HepG2 (cell line): ENCODE data around the gene NOL12. TPM values are rescaled to one million over a fixed set of nuclear protein-coding genes. Genes with fewer than 3 reads are reported as not detected.

ENCODE experiments used
- ATAC-seq: fragments of 200-7000 bp; cut with Tn5 transposase; 3 replicates; pipeline ENCODE4 v1.9.1; 2020; ENCODE audit warnings: mild to moderate bottlenecking, moderate library complexity
- BruUV-seq: library from RNA; stranded (reverse); fragments of 400-500 nt; replicated peaks from 2 replicates; lab custom pipeline; 2021; lab: Mats Ljungman, UMichigan
- CTCF ChIA-PET: fragments of 300-600 bp; formaldehyde crosslinking; extraction: SDS; loops from one replicate; lab custom pipeline; 2021; ENCODE audit warnings: low total read pairs, inconsistent platforms, low intra/inter-chr PET ratio; lab: Yijun Ruan, JAX
- POLR2A ChIA-PET: fragments of 350-600 bp; sonication (Branson Sonifier 250); formaldehyde crosslinking; loops from one replicate; lab custom pipeline; 2020; ENCODE audit warnings: antibody characterized with exemption, inconsistent platforms; lab: Yijun Ruan, JAX
- DNase-seq: peaks from one replicate; pipeline ENCODE4 v3.0.0-alpha.2; 2015; ENCODE audit warnings: low spot score
- FAIRE-seq: peaks from 3 replicates; lab custom pipeline; 2011; peaks lifted over from hg19 to GRCh38; lab: Jason Lieb, UNC
- H2AFZ ChIP-seq: one replicate; pipeline ENCODE4 v1.6.1; 2011; ENCODE audit warnings: low read length, inconsistent platforms
- H3K27ac ChIP-seq: fragments of 300-600 bp; 3 replicates; pipeline ENCODE4 v1.8.0; 2011; ENCODE audit warnings: mixed run types, mild to moderate bottlenecking, mixed read lengths, low read length, inconsistent platforms; ENCODE audit not compliant: insufficient read depth; ENCODE audit errors: extremely low read length
- H3K27me3 ChIP-seq, 2 experiments: fragments of 200-600 bp in 1 of 2; 2 replicates in 1 of 2; 3 replicates in 1 of 2; pipeline versions ENCODE4 v1.6.0 to v1.8.0; 2011; ENCODE audit warnings: low read length in 2 of 2, mild to moderate bottlenecking in 2 of 2, moderate library complexity in 2 of 2, inconsistent platforms in 1 of 2; ENCODE audit not compliant: insufficient read depth in 2 of 2, control insufficient read depth in 1 of 2
- H3K36me3 ChIP-seq, 2 experiments: fragments of 200-600 bp in 1 of 2; replicated peaks in 1 of 2; 2 replicates in 1 of 2; 3 replicates in 1 of 2; pipeline versions ENCODE4 v1.5.1 to v1.8.0; 2011; ENCODE audit warnings: low read length in 2 of 2, inconsistent platforms in 1 of 2; ENCODE audit not compliant: insufficient read depth in 2 of 2, control insufficient read depth in 1 of 2
- H3K4me1 ChIP-seq: 2 replicates; pipeline ENCODE4 v1.5.1; 2012; ENCODE audit warnings: low read length, inconsistent platforms; ENCODE audit not compliant: insufficient read depth
- H3K4me2 ChIP-seq: 2 replicates; pipeline ENCODE4 v1.6.0; 2011; ENCODE audit warnings: low read depth, low read length, inconsistent platforms
- H3K4me3 ChIP-seq, 3 experiments: fragments of 200-600 bp in 1 of 3; sonication (generic), shearing (Covaris generic) in 1 of 3; replicated peaks in 1 of 3; 2 replicates each; pipeline ENCODE4 v1.5.1; 2011 to 2016; ENCODE audit warnings: low read length in 3 of 3, inconsistent platforms in 2 of 3, low read depth in 2 of 3, mild to moderate bottlenecking in 2 of 3, control low read depth in 1 of 3, mixed read lengths in 1 of 3; ENCODE audit not compliant: insufficient read depth in 1 of 3
- H3K79me2 ChIP-seq: one replicate; pipeline ENCODE4 v1.6.1; 2011; ENCODE audit warnings: low read length, inconsistent platforms; ENCODE audit not compliant: insufficient read depth
- H3K9ac ChIP-seq: 2 replicates; pipeline ENCODE4 v1.6.0; 2011; ENCODE audit warnings: mild to moderate bottlenecking, low read depth, low read length, inconsistent platforms; ENCODE audit not compliant: insufficient read depth
- H3K9me3 ChIP-seq: 2 replicates; pipeline ENCODE4 v1.5.1; 2012; ENCODE audit warnings: mild to moderate bottlenecking, low read length
- H4K20me1 ChIP-seq: 2 replicates; pipeline ENCODE4 v1.6.0; 2011; ENCODE audit warnings: inconsistent platforms, mild to moderate bottlenecking, low read length, moderate library complexity; ENCODE audit not compliant: insufficient read depth
- DPF2 ChIP-seq: sonication (generic); formaldehyde crosslinking; IDR thresholded peaks from 2 replicates; pipeline ENCODE4 v1.4.0; 2020; ENCODE audit warnings: mild to moderate bottlenecking, low read depth, missing genetic modification reagents, borderline replicate concordance
- GPN1 ChIP-seq: sonication (generic); formaldehyde crosslinking; IDR thresholded peaks from 2 replicates; pipeline ENCODE4 v1.5.1; 2020; ENCODE audit warnings: missing genetic modification reagents, borderline replicate concordance
- MIER2 ChIP-seq: IDR thresholded peaks from 2 replicates; pipeline ENCODE4 v1.6.1; 2016; ENCODE audit warnings: missing biosample characterization, missing genetic modification reagents
- SIN3A ChIP-seq: IDR thresholded peaks from 2 replicates; pipeline ENCODE4 v1.6.1; 2011; ENCODE audit warnings: low read depth, mild to moderate bottlenecking, control low read depth, low read length, borderline replicate concordance
- ZNF251 ChIP-seq: sonication (generic); formaldehyde crosslinking; IDR thresholded peaks from 2 replicates; pipeline ENCODE4 v1.9.0; 2021; ENCODE audit warnings: mild to moderate bottlenecking, missing genetic modification reagents
- ZNF317 ChIP-seq: sonication (generic); formaldehyde crosslinking; IDR thresholded peaks from 2 replicates; pipeline ENCODE4 v1.5.0; 2020; ENCODE audit warnings: mild to moderate bottlenecking, missing genetic modification reagents
- ZNF792 ChIP-seq: IDR thresholded peaks from 2 replicates; pipeline ENCODE4 v1.6.1; 2016
- ZSCAN29 ChIP-seq: sonication (generic); formaldehyde crosslinking; conservative IDR thresholded peaks from 2 replicates; pipeline ENCODE4 v1.4.0; 2020; ENCODE audit warnings: mild to moderate bottlenecking, missing genetic modification reagents
- WGBS: methylation state at CpG from one replicate; pipeline ENCODE4 v1.1.6; 2017; ENCODE audit warnings: low lambda C conversion rate; 5-methylcytosine and 5-hydroxymethylcytosine counted together
- in situ Hi-C: cut with HindIII; loops from 2 replicates; pipeline ENCODE4 v1.10.0; 2017; ENCODE audit warnings: low pct_unique_long_range_greater_than_20kb; ENCODE audit not compliant: extremely low pct_ligation_motif_present
- intact Hi-C: fragments of 100-400 bp; cut with micrococcal nuclease; formaldehyde crosslinking; loops from one replicate; pipeline ENCODE4 v1.10.0; 2022; ENCODE audit not compliant: unreplicated experiment
- polyA plus RNA-seq, 8 experiments: library from polyadenylated mRNA; depleted of rRNA in 3 of 8; stranded (reverse) in 7 of 8; unstranded in 1 of 8; fragments of >200 nt; fragmentation: Illumina TruSeq in 4 of 8; extraction: Trizol in 4 of 8; gene quantifications; 2 replicates each; pipeline versions ENCODE4 v1.2.1 to v1.2.3, GENCODE V29; 2011 to 2016; ENCODE audit warnings: low read depth in 4 of 8, missing spikeins in 1 of 8, mixed read lengths in 1 of 8; ENCODE audit not compliant: insufficient read depth in 1 of 8
- total RNA-seq, 5 experiments: library from RNA; depleted of rRNA; stranded (reverse); fragments of >200 nt; fragmentation: Illumina TruSeq; extraction: Trizol; gene quantifications; 2 replicates each; pipeline ENCODE4 v1.2.3, GENCODE V29; 2016; ENCODE audit warnings: low read depth in 1 of 5
- TF ChIP-seq, protein P1 (sequence below): sonication (generic); formaldehyde crosslinking; IDR thresholded peaks from 2 replicates; pipeline ENCODE4 v1.4.0; 2020; ENCODE audit warnings: missing genetic modification reagents, borderline replicate concordance
- TF ChIP-seq, protein P2 (sequence below): IDR thresholded peaks from 2 replicates; pipeline ENCODE4 v1.6.1; 2016; ENCODE audit warnings: missing compliant biosample characterization, missing genetic modification reagents, borderline replicate concordance
- TF ChIP-seq, protein P3 (sequence below), 2 experiments: sonication (generic) in 1 of 2; formaldehyde crosslinking in 1 of 2; IDR thresholded peaks; 2 replicates each; pipeline versions ENCODE4 v1.4.0 to v1.6.1; 2016 to 2020; ENCODE audit warnings: borderline replicate concordance in 1 of 2, low read depth in 1 of 2, mild to moderate bottlenecking in 1 of 2, missing genetic modification reagents in 1 of 2

Gene NOL12
- total and polyA plus RNA-seq, 2 of the 13 experiments (the other 11 are each of a cell fraction or from before 2014, with no cell fraction given): 14.3 to 31.4 TPM

GRCh38 chr22:37733625-37734401, 47.7 kb downstream of the NOL12 start:
- Histone ChIP-seq H4K20me1 (no peaks in the 10 kb centered on the region), H3K9me3 (no peaks in the 10 kb centered on the region), H3K9ac (peak overlapping the region; percentile 63), H3K36me3 (no peaks in the 10 kb centered on the region), H3K27me3 (no peaks in the 10 kb centered on the region), H3K79me2 (no peaks in the 10 kb centered on the region), H3K4me2 (peak overlapping the region; percentile 86), H3K4me1 (peaks cover 68% of the 10 kb centered on the region), H3K4me3 (peak overlapping the region; percentile 43 to 61 (median 49); a peak in 5 of 6 replicates), H3K27ac (peak overlapping the region; percentile 92), H2AFZ (no peak overlapping the region)
- DNase-seq: no peak
- FAIRE-seq: no peak
- WGBS: 43% methylated on average over 9 of the region's 11 CpGs
- BruUV-seq: no TSS peak
- ATAC-seq: no peak
- CTCF ChIA-PET: no interaction called here
- POLR2A ChIA-PET: interaction anchor here (0.8 to 2.9 kb wide), 10 partner anchors 16 to 125 kb away, joined by 3 to 24 read pairs (median 5); partner anchors contain the start of genes ANKRD54, GGA1, NOL12 and PDXP
- in situ Hi-C loops (no loop called here), intact Hi-C loops (no loop called here)
- TF ChIP-seq, protein P1, sequence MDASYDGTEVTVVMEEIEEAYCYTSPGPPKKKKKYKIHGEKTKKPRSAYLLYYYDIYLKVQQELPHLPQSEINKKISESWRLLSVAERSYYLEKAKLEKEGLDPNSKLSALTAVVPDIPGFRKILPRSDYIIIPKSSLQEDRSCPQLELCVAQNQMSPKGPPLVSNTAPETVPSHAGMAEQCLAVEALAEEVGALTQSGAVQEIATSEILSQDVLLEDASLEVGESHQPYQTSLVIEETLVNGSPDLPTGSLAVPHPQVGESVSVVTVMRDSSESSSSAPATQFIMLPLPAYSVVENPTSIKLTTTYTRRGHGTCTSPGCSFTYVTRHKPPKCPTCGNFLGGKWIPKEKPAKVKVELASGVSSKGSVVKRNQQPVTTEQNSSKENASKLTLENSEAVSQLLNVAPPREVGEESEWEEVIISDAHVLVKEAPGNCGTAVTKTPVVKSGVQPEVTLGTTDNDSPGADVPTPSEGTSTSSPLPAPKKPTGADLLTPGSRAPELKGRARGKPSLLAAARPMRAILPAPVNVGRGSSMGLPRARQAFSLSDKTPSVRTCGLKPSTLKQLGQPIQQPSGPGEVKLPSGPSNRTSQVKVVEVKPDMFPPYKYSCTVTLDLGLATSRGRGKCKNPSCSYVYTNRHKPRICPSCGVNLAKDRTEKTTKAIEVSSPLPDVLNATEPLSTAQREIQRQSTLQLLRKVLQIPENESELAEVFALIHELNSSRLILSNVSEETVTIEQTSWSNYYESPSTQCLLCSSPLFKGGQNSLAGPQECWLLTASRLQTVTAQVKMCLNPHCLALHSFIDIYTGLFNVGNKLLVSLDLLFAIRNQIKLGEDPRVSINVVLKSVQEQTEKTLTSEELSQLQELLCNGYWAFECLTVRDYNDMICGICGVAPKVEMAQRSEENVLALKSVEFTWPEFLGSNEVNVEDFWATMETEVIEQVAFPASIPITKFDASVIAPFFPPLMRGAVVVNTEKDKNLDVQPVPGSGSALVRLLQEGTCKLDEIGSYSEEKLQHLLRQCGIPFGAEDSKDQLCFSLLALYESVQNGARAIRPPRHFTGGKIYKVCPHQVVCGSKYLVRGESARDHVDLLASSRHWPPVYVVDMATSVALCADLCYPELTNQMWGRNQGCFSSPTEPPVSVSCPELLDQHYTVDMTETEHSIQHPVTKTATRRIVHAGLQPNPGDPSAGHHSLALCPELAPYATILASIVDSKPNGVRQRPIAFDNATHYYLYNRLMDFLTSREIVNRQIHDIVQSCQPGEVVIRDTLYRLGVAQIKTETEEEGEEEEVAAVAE (CRISPR knock-in tag): no peak
- TF ChIP-seq ZNF251 (CRISPR knock-in tag): no peak
- TF ChIP-seq, protein P2, sequence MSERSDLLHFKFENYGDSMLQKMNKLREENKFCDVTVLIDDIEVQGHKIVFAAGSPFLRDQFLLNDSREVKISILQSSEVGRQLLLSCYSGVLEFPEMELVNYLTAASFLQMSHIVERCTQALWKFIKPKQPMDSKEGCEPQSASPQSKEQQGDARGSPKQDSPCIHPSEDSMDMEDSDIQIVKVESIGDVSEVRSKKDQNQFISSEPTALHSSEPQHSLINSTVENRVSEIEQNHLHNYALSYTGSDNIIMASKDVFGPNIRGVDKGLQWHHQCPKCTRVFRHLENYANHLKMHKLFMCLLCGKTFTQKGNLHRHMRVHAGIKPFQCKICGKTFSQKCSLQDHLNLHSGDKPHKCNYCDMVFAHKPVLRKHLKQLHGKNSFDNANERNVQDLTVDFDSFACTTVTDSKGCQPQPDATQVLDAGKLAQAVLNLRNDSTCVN (CRISPR knock-in tag): no peak
- TF ChIP-seq, protein P3, sequence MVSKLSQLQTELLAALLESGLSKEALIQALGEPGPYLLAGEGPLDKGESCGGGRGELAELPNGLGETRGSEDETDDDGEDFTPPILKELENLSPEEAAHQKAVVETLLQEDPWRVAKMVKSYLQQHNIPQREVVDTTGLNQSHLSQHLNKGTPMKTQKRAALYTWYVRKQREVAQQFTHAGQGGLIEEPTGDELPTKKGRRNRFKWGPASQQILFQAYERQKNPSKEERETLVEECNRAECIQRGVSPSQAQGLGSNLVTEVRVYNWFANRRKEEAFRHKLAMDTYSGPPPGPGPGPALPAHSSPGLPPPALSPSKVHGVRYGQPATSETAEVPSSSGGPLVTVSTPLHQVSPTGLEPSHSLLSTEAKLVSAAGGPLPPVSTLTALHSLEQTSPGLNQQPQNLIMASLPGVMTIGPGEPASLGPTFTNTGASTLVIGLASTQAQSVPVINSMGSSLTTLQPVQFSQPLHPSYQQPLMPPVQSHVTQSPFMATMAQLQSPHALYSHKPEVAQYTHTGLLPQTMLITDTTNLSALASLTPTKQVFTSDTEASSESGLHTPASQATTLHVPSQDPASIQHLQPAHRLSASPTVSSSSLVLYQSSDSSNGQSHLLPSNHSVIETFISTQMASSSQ (IDR thresholded peaks at IDR 0.05; ENCODE audit: low read depth): peak; percentile 22; the same call in 1 of the 2 replicates
- TF ChIP-seq, protein P3 (CRISPR knock-in tag; IDR thresholded peaks at IDR 0.05; ENCODE audit: borderline replicate concordance): no peak; the same call in 1 of the 2 replicates
- no peak for TF ChIP-seq MIER2 (CRISPR knock-in tag)
- TF ChIP-seq ZNF792 (CRISPR knock-in tag): no peak
- TF ChIP-seq DPF2 (CRISPR knock-in tag): 0 out of 2 replicates have a peak, but pooled peaks have one; percentile 15
- no peak for TF ChIP-seq SIN3A
- peak; percentile 56; the same call in 1 of the 2 replicates for TF ChIP-seq ZSCAN29 (CRISPR knock-in tag)
- no peak for TF ChIP-seq ZNF317 (CRISPR knock-in tag)
- no peak for TF ChIP-seq GPN1 (CRISPR knock-in tag)
